ENCODE data around the gene RABL6. TPM values are rescaled to one million over a fixed set of nuclear protein-coding genes. Genes with fewer than 3 reads are reported as not detected.
"Not testable (repeated sequence)": the region's sequence is repeated elsewhere in the genome, so short reads cannot be mapped to it uniquely, and the experiment has no call there.

The RABL6 gene
- total RNA-seq, 3 donors from 2014 or later (not counting 1 experiment from before 2014, with no cell fraction given): 72.7 to 82.5 (median 75.9) TPM

- Mint-ChIP-seq H3K27ac (no peak overlapping the region), H3K27me3 (ENCODE audit: low read depth in 2 of 2) (peaks cover 0 to 4% of the 10 kb centered on the region in 2 donors), H3K36me3 (no peaks in the 10 kb centered on the region), H3K4me1 (peaks cover 27 to 34% of the 10 kb centered on the region in 2 donors), H3K4me3 (no peak overlapping the region), H3K9me3 (no peaks in the 10 kb centered on the region)
- Histone ChIP-seq H3K4me3 (ENCODE audit: low read length) (no peak overlapping the region), H3K4me1 (ENCODE audit: control insufficient read depth, insufficient read depth, low read length) (peaks cover 29% of the 10 kb centered on the region), H3K36me3 (ENCODE audit: control insufficient read depth, insufficient read depth, low read length) (no peaks in the 10 kb centered on the region), H3K27me3 (ENCODE audit: control insufficient read depth, insufficient read depth, low read length) (no peaks in the 10 kb centered on the region), H3K27ac (ENCODE audit: low read length) (no peak overlapping the region), H3K9me3 (ENCODE audit: control insufficient read depth, insufficient read depth, low read length) (no peaks in the 10 kb centered on the region)
- ATAC-seq (no peak), DNase-seq (no peak)
- TF ChIP-seq CTCF (IDR thresholded peaks at IDR 0.05): no peak
- intact Hi-C loops (cut with micrococcal nuclease): loop anchor here (5.0 kb wide), 1 partner anchor 56 kb away; the partner anchor contains the start of gene AJM1
- 76% methylated on average over 10 of the region's 10 CpGs for WGBS (ENCODE audit: insufficient coverage)
Observed at GRCh38 chr9:136786451-136786850, 21.3 kb upstream of the RABL6 start.

GRCh38 chr9:136786983-136787382 lies 20.8 kb upstream of the RABL6 start:
- not testable (repeated sequence) for ATAC-seq

GRCh38 chr9:136787690-136788400 lies 19.9 kb upstream of the RABL6 start:
- 22% methylated on average over 18 of the region's 21 CpGs for WGBS (ENCODE audit: insufficient coverage)
- no peaks in the 10 kb centered on the region for H3K9me3 ChIP-seq (ENCODE audit: control insufficient read depth, insufficient read depth, low read length)
- intact Hi-C loops (cut with micrococcal nuclease): loop anchor here (1.0 to 5.0 kb wide), 2 partner anchors 54 to 247 kb away; partner anchors contain the start of gene AJM1
- Mint-ChIP-seq H3K27ac (peak overlapping the region; percentile 91 to 96), H3K36me3 (no peaks in the 10 kb centered on the region), H3K4me1 (peaks cover 27 to 34% of the 10 kb centered on the region in 2 donors), H3K4me3 (peak overlapping the region; percentile 85), H3K9me3 (no peaks in the 10 kb centered on the region), H3K27me3 (ENCODE audit: low read depth in 2 of 2) (peaks cover 0 to 4% of the 10 kb centered on the region in 2 donors)
- DNase-seq: peak; percentile 67 to 90
- H3K36me3 ChIP-seq (ENCODE audit: control insufficient read depth, insufficient read depth, low read length): peaks cover under 1% of the 10 kb centered on the region
- TF ChIP-seq CTCF (IDR thresholded peaks at IDR 0.05): peak; percentile 95
- H3K27ac ChIP-seq (ENCODE audit: low read length): peak overlapping the region; percentile 14
- no peaks in the 10 kb centered on the region for H3K27me3 ChIP-seq (ENCODE audit: control insufficient read depth, insufficient read depth, low read length)
- ATAC-seq: no peak
- H3K4me1 ChIP-seq (ENCODE audit: control insufficient read depth, insufficient read depth, low read length): peaks cover 43% of the 10 kb centered on the region
- no peak overlapping the region for H3K4me3 ChIP-seq (ENCODE audit: low read length)

More at GRCh38 chr9:136786983-136787382, 20.8 kb upstream of the RABL6 start:
- WGBS (ENCODE audit: insufficient coverage): 69% methylated on average over 3 of the region's 4 CpGs
- not testable (repeated sequence) for H3K27me3 Mint-ChIP-seq (ENCODE audit: low read depth in 2 of 2); H3K27ac ChIP-seq (ENCODE audit: low read length); H3K9me3 Mint-ChIP-seq; H3K27ac Mint-ChIP-seq; H3K4me3 ChIP-seq (ENCODE audit: low read length); H3K27me3 ChIP-seq (ENCODE audit: control insufficient read depth, insufficient read depth, low read length); H3K9me3 ChIP-seq (ENCODE audit: control insufficient read depth, insufficient read depth, low read length); H3K4me3 Mint-ChIP-seq; H3K36me3 Mint-ChIP-seq; DNase-seq; H3K36me3 ChIP-seq (ENCODE audit: control insufficient read depth, insufficient read depth, low read length)
- H3K4me1 ChIP-seq (ENCODE audit: control insufficient read depth, insufficient read depth, low read length): peaks cover 34% of the 10 kb centered on the region
- H3K4me1 Mint-ChIP-seq: peaks cover 27 to 34% of the 10 kb centered on the region in 2 donors
- intact Hi-C loops (cut with micrococcal nuclease): loop anchor here (5.0 kb wide), 1 partner anchor 55 kb away; the partner anchor contains the start of gene AJM1

GRCh38 chr9:136788644-136789522 lies 18.9 kb upstream of the RABL6 start:
- not testable (repeated sequence) for H3K36me3 Mint-ChIP-seq
- intact Hi-C loops (cut with micrococcal nuclease): loop anchor here (1.0 to 5.0 kb wide), 2 partner anchors 53 to 246 kb away; partner anchors contain the start of gene AJM1
- H3K27ac Mint-ChIP-seq: peak overlapping the region; percentile 91 to 96

More at GRCh38 chr9:136788644-136789522, 18.9 kb upstream of the RABL6 start:
- H3K4me1 ChIP-seq (ENCODE audit: control insufficient read depth, insufficient read depth, low read length): peaks cover 43% of the 10 kb centered on the region
- not testable (repeated sequence) for ATAC-seq; H3K27me3 ChIP-seq (ENCODE audit: control insufficient read depth, insufficient read depth, low read length); H3K36me3 ChIP-seq (ENCODE audit: control insufficient read depth, insufficient read depth, low read length); H3K27me3 Mint-ChIP-seq (ENCODE audit: low read depth in 2 of 2); H3K9me3 ChIP-seq (ENCODE audit: control insufficient read depth, insufficient read depth, low read length); H3K9me3 Mint-ChIP-seq; H3K4me3 ChIP-seq (ENCODE audit: low read length)
- Mint-ChIP-seq H3K4me1 (peaks cover 27 to 34% of the 10 kb centered on the region in 2 donors), H3K4me3 (peak overlapping the region; percentile 85)
- peak overlapping the region; percentile 38 for H3K27ac ChIP-seq (ENCODE audit: low read length)
- WGBS (ENCODE audit: insufficient coverage): 56% methylated on average over 25 of the region's 27 CpGs
- DNase-seq: peak; percentile 28 to 35
